ENCODE results near the gene FLOT1. TPM values are rescaled to one million over a fixed set of nuclear protein-coding genes. Genes with fewer than 3 reads are reported as not detected.

The FLOT1 gene
- total and polyA plus RNA-seq, 2 of the 13 experiments (the other 11 are each of a cell fraction or from before 2014, with no cell fraction given): 82.3 to 130 TPM

- TF ChIP-seq ZNF800 (CRISPR knock-in tag; IDR thresholded peaks at IDR 0.05) (no peak; the same call in 1 of the 2 replicates), KLF12 (CRISPR knock-in tag; IDR thresholded peaks at IDR 0.05; ENCODE audit: borderline replicate concordance) (no peak), NFKBIZ (CRISPR knock-in tag; IDR thresholded peaks at IDR 0.05) (0 out of 2 replicates have a peak, but pooled peaks have one; percentile 21), NFATC3 (CRISPR knock-in tag; IDR thresholded peaks at IDR 0.05) (no peak), TP53 (CRISPR knock-in tag; conservative IDR thresholded peaks at IDR 0.05) (no peak), KDM1A (CRISPR knock-in tag; IDR thresholded peaks at IDR 0.05) (peak; percentile 74; the same call in 1 of the 2 replicates), CHD2 (IDR thresholded peaks at IDR 0.05; ENCODE audit: low read depth, low read length) (no peak), SAP130 (CRISPR knock-in tag; IDR thresholded peaks at IDR 0.05; ENCODE audit: low read depth) (peak; percentile 80), SP1 (IDR thresholded peaks at IDR 0.05) (no peak), SP1 (CRISPR knock-in tag; IDR thresholded peaks at IDR 0.05) (peak; percentile 28; the same call in 1 of the 2 replicates), MATR3 (CRISPR knock-in tag; IDR thresholded peaks at IDR 0.05) (no peak), MED13 (CRISPR knock-in tag; IDR thresholded peaks at IDR 0.05) (no peak), ARID4A (CRISPR knock-in tag; IDR thresholded peaks at IDR 0.05; ENCODE audit: borderline replicate concordance) (peak; percentile 78; the same call in 1 of the 2 replicates), NFYC (CRISPR knock-in tag; IDR thresholded peaks at IDR 0.05) (no peak; the same call in 1 of the 2 replicates), FUBP1 (CRISPR knock-in tag; IDR thresholded peaks at IDR 0.05; ENCODE audit: borderline replicate concordance) (no peak), ELF3 (CRISPR knock-in tag; IDR thresholded peaks at IDR 0.05) (peak; percentile 69; the same call in 1 of the 2 replicates), SMAD9 (CRISPR knock-in tag; IDR thresholded peaks at IDR 0.05) (no peak), ZC3H13 (CRISPR knock-in tag; IDR thresholded peaks at IDR 0.05) (0 out of 2 replicates have a peak, but pooled peaks have one; percentile 38), MEIS1 (CRISPR knock-in tag; IDR thresholded peaks at IDR 0.05; ENCODE audit: borderline replicate concordance) (peak; percentile 53)
- TF ChIP-seq, protein P1, sequence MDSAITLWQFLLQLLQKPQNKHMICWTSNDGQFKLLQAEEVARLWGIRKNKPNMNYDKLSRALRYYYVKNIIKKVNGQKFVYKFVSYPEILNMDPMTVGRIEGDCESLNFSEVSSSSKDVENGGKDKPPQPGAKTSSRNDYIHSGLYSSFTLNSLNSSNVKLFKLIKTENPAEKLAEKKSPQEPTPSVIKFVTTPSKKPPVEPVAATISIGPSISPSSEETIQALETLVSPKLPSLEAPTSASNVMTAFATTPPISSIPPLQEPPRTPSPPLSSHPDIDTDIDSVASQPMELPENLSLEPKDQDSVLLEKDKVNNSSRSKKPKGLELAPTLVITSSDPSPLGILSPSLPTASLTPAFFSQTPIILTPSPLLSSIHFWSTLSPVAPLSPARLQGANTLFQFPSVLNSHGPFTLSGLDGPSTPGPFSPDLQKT (CRISPR knock-in tag; IDR thresholded peaks at IDR 0.05; ENCODE audit: borderline replicate concordance): no peak
Observed at GRCh38 chr6:30678964-30679726, 63.3 kb downstream of the FLOT1 start (continued).
